Stimulated activated CD4-positive, alpha-beta T cell treated with anti-CD3 and anti-CD28 coated beads, Interleukin-12 subunit alpha, Interleukin-12 subunit beta, amount 100 ng/mL, for 24 hours (primary cell): ENCODE measurements around the gene EPHA7.

Experiments
- DNase-seq, 2 experiments: peaks; one replicate each; pipeline ENCODE4 v3.0.0-alpha.2; 2020; ENCODE audit warnings: low read depth in 2 of 2

The EPHA7 gene

DNA sequence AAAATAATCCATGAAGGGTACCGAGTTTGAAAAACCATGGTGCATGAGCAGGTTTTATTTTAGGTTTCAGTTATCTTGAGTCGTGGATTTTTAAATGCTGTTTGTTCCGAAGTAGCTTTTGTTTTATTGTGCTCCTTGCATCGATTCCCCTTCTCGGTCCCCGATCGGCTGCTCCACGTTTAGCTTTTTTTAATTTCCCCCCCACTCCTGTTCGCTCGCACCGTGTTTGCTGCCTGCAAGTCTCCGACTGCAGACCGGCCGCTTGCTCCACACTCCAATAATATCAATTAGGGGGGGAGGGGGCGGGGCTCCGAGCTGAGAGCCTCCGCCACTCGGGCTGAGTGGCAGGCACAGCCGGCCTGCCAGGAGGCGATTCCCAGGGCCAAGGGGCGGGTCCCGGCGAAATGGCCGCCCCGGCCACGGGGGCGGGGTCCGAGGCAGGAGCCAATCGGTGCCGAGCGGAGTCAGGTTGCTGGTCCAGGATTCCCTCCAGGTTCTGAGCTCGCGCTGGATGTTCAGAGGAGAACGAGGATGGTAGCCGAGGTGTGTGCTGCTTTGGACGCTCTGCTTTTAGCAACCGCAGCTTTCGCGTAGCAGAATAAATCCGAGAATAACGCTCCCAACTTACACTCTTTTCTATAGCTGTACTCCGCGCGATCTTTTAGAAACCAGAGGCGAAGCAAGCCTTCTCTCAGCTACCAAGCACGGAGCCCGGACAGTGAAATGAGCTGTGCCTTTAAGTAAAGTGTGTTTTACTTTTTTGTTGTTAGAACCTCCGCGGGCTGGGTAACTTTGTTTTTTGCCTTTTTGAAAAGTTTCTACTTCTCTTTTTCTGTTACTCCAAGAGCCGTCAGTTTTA, at the start of gene EPHA7:
Gene EPHA7, minus strand, starts transcription at position 256 of the 859 bp plus-strand sequence. Its CDS starts 218 bp downstream, at position 38.
- peak; percentile 24 to 34 for DNase-seq

DNA sequence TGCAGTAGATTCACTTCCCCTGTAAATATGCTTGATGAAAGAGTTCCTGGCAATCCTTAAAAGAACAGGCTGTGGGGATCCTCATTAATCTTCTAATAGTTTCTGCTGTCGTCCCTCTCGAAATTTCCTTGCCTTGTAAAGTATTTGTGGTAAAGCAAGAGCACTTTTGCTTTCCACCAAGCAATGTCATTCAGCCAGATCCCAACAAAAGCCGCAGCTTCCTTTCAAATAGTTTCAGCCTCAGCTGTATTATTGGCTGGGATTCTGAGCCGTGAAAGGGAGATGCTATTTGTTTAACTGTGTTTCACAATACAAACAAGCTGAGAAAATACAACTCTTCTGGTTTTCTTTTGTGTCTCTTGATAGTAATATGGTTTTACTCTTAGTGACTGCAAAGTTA, 48.9 kb upstream of the EPHA7 start:
- DNase-seq, result no peak

DNA sequence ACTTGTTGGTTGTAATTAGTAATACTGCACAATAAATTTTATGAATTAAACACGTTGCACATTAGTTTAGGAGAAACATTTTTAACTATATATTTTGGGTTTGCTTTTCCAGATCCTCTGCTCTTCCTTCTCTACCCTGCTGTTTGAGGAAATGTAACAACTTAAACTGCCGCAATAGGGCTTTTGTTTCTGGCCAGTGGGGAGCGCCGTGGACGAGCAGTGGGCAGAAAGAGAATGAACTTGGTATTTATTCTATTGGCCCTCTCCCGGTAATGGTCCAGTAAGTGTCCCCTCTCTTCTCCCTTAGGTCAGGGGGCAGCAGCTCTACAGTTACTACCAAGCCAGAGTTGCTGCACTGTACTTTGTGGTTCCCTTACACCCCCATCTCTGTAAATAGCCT, 35.2 kb upstream of the EPHA7 start:
- DNase-seq, result no peak

DNA sequence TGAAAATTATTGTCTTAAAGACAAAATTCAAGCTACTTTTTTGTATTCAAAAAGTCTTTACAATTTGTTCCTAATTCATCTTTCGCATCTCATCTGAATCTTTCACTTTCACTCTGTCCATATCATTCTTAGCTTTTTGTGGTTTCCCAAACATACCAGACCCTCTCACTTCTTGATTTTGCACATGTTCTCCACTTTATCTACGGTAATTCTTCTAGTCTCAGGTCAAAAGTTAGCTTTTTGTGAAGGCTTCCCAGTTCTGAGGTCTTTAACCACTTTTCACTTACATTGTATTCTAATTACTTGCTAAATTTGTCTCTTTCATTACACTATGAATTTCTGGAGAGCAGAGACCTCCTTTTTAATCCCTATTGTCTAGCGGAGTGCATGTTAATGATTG, 34.6 kb upstream of the EPHA7 start:
- no peak for DNase-seq

DNA sequence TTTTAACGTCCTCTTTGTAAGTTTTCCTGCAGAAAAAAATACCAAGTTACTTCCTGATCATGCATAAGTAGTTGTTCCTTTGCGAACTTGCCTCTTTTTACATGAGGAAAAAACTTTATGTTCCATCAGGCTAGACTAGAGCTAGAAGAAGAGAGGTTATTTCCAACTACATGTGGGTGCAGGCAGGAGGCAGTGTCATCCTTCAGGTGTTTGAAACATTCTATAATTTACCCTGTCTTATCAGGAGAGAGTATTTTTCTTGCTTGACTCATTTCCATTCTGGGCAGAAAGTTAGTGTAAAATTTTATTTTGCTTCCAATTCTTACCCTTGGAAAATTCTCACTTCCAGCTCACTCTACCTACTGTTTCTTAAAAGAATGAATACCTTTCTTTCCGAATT, 28.5 kb upstream of the EPHA7 start:
- DNase-seq, result no peak

DNA sequence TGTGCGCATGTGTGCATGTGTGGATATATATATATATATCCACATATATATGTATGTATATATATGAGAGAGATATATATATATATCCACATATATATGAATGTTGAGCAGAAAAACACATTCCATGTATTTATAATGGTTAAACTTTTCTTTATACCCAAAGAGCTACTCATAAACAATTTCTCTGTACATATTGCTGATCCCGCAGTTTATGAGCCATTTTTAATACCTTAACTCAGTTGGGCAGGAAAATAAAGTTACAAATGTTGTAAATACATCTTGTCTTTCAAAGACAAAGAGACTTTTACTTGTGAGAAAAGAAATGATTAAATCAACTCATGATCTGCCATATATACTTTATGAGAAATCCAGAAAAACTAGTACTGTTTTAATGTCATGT, 18.1 kb upstream of the EPHA7 start:
- no peak for DNase-seq

DNA sequence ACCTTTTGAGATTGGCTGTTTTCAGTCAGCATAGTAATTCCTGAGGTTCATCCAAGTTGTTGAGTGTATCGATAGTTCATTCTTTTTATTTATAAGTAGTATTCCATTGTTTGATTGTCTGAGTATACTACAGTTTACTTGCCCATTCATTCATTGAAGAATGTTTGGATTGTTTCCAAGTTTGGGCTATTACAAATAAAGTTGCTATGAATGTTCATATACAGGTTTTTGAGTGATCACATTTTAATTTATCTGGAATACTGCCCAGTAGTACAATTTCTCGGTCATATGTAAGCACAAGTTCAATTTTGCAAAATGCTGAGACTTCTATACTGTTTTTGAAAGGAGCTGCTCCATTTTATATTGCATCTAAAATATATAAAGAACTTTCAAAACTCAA, 14.2 kb upstream of the EPHA7 start:
- DNase-seq, result no peak

DNA sequence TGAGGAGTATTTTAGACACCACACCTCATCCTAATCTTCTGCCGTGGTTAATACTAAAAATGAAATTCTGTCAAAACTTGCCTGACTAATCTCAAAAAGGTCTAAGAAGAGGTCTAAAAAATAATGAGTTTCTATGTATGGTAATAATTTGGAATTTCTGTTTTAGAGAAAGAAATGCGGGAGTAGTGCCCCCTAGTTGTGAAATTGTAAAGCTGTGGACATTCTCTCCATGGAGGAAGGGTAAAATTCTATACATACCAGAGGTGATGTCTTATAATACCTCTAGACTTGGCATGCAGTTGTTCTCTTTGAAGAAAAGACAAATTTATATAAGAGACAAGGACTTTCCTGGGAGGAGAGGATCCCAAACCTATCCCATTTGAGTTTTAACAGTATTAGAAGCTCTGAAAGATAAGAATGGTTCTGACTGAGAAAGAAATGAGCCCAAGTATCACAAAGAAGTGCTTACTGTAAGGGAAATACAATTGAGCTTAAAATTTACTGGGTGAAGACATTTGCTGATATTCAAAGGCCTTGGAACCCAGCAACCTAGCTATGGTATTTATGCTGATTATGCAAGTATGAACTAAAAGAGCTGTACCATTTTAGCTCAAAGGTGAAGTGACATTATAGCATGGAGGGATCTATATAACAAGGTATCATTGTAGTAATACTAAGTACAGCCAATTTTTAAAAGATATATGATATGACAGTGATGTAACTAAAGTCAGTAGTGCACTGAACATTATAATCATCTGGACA, 5.1 kb upstream of the EPHA7 start:
- no peak for DNase-seq

DNA sequence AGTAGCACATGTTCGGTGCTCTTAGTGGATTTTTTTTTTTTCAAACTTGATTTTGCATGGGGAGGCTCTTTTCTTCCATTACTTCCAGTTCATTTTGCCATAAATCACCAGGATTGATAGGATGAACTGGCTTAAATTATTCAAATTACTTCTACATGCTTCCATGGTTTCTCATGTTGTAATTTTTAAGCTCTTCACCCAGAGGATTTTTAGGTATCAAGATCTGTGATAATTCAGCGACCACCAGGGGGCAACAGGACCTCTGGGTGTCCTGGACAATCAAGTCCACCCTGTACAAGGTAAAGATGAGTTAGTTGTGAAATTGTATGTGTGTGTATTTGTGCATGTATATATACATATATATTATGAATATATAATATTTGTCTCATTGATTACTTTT, 4.2 kb upstream of the EPHA7 start:
- no peak for DNase-seq

DNA sequence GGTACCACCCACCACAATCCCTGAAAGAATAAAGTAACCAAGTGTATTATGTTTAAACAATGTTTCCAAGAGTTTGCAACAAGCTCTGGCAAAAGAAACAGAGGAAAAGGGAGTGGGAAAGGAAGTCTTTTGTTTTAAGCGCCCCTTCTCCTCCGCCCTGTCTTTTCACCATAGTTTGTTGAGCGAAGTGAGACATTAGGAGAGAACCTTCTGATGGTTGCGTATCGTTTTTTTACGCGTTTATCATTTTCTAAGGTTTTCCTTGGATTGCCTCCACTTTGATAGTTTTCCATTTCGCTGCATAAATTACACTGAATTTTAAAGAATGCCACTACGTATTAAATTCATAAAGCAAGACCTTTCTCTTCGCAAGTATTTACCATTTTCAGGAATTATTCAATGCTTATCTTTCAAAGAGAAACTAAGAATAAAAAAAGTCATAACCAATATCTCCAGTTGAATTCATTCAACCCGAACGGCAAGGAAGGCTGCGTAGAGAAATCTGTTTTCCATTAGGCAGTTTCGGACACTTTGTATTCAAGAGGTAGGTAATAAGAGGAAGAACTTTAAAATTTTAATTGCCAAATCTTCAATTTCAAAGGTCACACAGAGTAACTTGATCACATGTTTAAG, 920 bp upstream of the EPHA7 start:
- no peak for DNase-seq

DNA sequence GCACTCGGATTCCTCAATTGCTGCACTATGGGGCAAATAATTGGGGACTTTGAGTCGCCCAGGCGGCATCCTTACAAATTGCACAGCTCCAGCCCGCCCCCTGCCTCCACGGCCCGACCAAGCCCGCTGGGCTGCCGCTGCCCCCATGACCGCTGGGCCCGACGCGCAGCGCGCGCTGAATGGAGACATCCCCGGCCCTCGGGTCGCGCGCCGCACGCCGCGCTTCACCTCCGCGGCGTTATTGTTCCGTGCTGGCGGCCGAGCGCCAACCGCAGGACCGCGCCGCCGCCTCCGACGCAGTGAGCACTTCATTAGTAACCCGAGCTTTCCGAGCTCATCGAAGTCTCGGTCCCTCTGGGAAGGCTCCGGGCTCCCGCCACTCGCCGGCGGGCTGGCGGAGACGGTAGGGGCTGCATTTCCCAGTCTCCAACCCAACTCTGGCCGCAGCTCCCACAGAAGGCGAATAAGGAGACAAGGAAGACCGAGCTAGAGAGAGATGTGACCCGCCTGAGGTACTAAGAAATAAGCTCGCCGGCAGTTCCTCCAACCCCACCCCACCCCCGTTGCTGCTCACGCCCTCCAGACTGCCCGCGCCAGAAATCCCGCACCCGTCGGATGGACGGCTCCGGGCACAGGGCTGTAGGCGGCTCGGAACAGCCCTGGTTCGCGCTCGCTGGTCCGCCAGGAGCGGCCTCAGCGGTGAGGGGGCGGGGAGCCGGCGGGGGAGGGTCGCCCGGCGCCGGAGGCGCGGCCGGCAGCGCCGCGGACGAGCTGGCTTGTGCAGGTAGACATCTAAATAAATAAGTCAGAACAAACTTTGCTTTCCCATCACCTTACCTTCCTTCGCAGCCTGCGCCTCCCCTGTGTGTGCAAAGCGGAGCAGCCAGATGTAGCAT, 703 bp downstream of the EPHA7 start:
- DNase-seq, result no peak

DNA sequence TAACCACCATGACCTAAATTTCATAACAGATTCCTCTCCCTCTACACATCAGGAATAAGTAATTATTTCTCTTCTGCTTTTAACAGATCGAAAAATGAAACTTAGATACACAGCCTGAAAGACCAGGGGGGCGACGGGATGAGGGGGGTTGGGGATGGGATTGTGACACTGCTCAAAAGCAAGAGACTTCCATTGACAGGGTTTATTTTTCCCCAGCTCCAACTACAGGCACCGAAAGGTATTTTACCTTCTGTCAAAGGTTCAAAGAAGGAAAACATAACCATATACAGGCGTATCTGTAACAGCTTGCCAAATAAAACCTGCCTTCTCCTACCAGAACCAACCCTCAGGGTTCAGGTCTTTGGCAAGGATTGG, 1.3 kb downstream of the EPHA7 start:
- DNase-seq, result no peak

DNA sequence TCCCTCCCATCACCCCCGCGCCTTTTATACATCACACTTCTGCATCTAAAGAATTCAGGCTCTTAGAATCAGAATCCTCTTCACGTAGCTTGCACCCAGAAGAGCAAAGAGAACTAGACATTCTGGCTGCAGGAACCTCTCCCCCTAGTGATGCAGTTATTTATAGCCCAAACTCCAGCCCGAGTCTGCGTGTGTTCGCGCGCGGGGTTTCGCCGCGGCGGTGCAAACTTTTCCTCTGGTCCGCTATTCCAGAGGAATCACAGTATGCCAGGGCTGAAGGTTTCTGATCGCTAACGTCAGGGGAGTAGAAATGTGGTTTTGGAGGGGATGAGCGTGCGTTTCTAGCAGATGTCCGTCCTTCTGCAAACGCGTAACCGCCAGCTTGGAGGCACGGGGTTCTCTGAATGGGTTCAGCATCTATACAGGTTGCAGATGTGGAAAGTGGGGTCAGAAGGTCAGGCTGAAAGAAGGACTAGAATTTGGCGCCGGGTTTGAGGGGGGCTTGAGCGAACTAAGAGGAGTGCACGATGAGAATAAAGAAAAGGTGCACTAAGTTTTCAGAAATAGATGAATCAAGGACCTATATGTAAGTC, 1.8 kb downstream of the EPHA7 start:
- DNase-seq, result no peak

DNA sequence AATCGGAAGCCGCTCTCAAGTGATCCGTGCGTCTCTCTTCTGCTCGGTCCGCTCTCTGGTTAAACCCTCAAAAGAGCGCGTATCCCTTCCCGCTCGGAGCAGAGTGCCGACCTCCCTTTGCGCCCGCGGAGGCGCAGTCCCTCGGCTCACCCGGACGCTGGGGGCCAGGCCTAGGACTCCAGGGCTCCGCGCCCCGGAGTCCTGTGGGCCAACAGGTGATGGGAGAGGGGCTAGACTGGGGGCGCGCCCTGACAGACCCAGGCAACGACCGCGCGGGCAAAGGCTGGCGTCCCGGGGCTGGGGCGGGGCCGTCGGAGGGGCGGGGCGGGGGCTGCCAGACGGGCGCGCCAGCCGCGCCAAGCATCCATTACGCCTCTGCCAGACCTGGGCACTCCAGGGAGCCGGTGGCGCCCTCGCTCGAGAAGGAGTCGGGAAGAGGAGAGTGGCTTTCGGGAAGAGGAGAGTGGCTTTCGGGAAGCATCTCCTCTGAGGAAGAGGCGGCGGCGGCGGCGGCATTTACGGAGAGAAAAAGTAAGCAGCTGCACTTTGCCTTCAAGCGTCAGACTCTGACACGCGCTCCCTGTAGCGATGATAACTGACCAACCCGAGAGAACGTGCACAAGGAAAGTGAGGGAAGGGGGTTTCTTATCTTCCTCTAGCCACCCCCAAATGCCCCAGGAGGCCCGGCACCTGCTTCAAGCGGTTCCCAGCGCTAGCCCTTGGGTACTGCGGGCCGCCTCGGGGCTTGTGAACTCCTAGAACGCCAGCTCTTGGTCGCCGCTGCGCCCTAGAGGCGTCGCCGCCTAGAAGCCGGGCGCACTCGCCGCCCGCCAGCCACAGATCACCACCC, 2.6 kb downstream of the EPHA7 start:
- DNase-seq, result no peak

DNA sequence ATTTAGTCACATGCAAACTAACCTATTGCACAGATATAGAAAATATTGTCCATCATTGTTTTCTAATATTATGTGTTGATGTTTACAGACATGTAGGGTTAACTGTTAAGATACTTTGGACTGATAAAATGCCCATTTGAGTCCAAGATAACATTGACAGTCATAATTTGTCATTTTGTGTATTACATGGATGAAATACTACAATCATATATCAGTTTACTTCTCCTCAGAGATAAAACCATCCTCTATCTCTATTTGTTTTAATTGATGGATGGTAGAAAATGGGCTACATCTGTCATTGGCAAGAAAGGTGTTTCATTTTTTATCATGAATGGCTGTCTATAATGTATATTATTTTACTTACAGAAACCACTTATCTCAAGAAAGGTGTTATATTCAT, 6.2 kb downstream of the EPHA7 start:
- no peak for DNase-seq

DNA sequence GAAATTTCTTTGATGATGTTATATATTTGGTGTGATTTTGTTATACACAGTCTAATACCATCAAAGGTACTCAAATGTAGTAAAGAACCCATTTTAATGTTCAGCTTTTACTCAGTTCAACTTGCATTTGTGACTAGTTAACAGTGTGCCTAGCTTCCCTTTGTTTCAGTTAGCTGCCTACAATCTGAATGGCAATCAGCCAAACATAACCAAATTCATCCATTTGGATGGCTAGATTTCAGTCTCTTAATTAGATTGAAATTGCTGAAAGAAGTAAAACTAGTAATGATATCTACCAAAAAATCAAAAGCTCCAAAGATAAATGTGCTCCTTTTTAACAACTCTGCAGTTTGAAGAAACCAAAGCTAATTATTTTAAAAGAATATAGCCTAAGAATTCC, 6.9 kb downstream of the EPHA7 start:
- DNase-seq, result no peak

DNA sequence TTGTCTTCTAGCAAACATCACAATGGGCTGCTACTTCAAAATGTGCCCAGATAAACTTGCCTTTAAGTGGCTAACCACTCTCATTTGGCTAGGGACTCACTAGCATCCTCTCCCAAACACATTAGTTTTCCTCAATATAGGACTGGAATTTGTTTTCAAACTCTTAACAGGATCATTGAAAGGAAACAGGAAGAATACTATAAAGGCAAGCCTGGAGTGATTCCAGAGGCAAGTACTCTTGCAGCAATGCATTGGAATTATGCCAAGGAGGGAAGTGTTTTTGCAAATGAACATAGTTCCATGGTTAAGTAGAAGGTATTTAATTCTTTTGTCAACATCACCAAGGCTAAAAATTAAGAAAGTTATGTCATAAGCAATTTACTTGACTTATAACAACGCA, 12.2 kb downstream of the EPHA7 start:
- DNase-seq, result no peak

DNA sequence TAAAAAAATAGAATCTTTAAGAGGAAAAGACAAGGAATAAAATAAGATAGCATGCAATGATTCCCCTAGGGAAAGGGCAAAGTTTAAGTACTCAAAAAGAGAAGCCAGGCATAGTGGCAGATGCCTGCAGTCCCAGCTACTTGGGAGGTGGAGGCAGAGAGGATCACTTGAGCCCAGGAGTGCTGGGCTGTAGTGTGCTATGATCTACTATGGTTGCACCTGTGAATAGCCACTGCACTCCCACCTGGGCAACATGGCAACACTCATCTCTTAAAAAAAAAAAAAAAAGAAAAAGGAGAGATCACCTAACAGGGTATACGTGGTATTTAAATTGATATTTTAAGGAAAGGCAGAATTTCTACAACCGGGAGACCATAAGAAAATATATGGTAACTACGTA, 16.0 kb downstream of the EPHA7 start:
- DNase-seq, result no peak

DNA sequence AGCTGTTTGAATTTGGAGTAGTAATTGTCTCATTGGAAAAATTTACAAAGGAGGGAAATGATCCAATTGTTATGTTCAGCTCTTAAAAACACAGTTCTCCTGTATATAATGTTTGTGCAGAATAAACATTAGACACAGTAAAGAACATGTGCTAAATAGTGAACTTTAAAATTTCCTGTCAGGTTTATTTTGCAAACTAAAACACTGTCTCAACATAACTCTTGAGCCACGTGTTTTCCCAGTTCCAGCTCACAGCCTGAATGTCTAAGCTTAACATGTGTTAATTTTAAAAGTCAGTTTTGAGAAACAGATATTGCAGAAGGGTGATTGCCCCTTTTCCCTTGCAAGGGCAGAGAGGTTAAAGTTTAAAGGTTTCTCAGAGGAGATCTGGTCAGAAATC, 20.6 kb downstream of the EPHA7 start:
- no peak for DNase-seq

DNA sequence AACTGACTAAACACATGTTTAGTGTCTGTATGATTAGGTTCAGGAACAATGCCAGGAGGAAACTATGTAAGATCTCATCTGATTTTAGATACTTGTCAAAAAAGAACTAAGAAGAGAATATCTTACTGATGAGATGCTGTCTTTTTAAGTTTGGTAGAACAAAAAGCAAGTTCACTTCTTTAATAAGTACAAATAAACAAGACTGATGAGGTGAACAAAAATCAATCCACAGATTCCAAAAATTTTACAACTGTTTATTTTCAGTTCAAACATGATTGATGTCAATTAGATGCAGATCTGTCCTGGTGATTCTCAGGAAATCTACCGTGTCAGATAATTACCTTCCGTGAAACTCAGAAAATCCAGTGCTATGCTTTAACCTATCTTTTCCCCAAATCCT, 24.9 kb downstream of the EPHA7 start:
- no peak for DNase-seq
